Lower leg skin (tissue), 4 donors: ENCODE data around the gene RALGAPA2. TPM values are rescaled to one million over a fixed set of nuclear protein-coding genes. Genes with fewer than 3 reads are reported as not detected.

ENCODE experiments used
- DNase-seq, 2 donors: peaks; one replicate each; pipeline ENCODE4 v3.0.0-alpha.2; 2019; ENCODE audit warnings: low spot score in 2 of 2
- H3K4me3 ChIP-seq: fragments of 200-600 bp; sonication (generic); 2 replicates; pipeline ENCODE4 v1.5.1; 2017; ENCODE audit warnings: mild to moderate bottlenecking, low read depth; ENCODE audit not compliant: poor library complexity, severe bottlenecking
- CTCF ChIP-seq, 3 donors: fragments of 450-650 bp; IDR thresholded peaks; one replicate each; pipeline ENCODE4 v1.5.1; 2016; ENCODE audit warnings: antibody characterized with exemption in 3 of 3, mild to moderate bottlenecking in 3 of 3, moderate library complexity in 2 of 3
- POLR2A ChIP-seq, 2 donors: fragments of 450-650 bp; IDR thresholded peaks; one replicate each; pipeline ENCODE4 v1.6.1; 2016 to 2017; ENCODE audit warnings: antibody characterized with exemption in 2 of 2, mild to moderate bottlenecking in 1 of 2, moderate library complexity in 1 of 2
- WGBS, 2 donors: methylation state at CpG; one replicate each; pipeline ENCODE4 v1.1.5; 2018; 5-methylcytosine and 5-hydroxymethylcytosine counted together
- intact Hi-C: fragments of 100-400 bp; cut with DNase I; formaldehyde crosslinking; loops from one replicate; pipeline ENCODE4 v1.15.0; 2023; ENCODE audit warnings: low total_unique reads
- total RNA-seq, 4 donors: library from RNA; depleted of rRNA; stranded (reverse); fragments of >200 nt; gene quantifications; one replicate each; pipeline ENCODE4 v1.1.0, GENCODE V29; 2016

RALGAPA2 gene
- total RNA-seq, 4 donors from 2014 or later = 56.1 to 78.8 (median 60.8) TPM

DNA sequence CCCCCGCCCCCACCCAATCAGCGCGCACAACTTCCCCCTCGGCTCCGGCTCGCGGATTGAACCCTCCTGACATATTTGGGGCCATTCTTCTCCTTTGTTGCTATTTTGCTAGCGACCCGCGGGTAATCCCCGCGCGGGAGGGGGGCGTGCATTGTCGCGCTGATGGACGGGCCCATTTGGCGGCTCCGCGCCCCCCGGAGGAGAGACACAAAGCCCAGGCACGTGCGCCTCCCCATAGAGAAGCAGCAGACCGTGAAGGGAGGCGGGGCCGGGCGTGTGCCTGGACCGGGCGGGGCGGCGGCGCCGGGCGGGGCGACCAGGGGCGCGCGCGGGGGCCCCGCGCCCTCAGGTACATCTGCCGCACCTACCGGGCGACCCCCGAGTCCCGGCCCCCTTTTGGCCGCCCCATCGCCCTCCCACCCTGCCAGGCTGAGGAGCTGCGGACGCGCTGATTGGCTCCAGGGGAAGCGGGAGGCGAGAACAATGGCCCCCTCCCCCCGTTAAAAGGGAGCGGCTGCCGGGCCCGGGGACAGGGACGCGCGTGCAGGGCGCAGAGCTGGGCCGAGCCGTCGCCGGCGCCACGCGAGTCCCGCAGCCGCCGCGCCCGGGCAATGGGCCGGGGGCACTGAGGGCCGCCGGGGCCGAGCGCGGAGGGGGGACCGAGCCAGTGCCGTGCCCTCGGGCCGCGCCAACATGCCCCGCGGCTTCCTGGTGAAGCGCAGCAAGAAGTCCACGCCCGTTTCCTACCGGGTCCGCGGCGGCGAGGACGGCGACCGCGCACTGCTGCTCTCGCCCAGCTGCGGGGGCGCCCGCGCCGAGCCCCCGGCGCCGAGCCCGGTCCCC is 344.6 kb downstream of the RALGAPA2 start, which contains the start of gene INSM1:
Gene INSM1 (plus strand): TSS at position 530 of the 843 bp plus-strand sequence. CDS start 164 bp downstream, at position 694.
- intact Hi-C loops = loop anchor here (10.0 kb wide), 1 partner anchor 207 kb away; no protein-coding TSS in a partner anchor
- WGBS, 2 donors = 1 to 2% methylated on average over 20 to 52 of the region's 108 CpGs
- H3K4me3 ChIP-seq = peak within 1 kb of the TSS; percentile 15
- TF ChIP-seq POLR2A (IDR thresholded peaks at IDR 0.05) (no peak), CTCF (IDR thresholded peaks at IDR 0.05) (no peak)
- no peak for DNase-seq

DNA sequence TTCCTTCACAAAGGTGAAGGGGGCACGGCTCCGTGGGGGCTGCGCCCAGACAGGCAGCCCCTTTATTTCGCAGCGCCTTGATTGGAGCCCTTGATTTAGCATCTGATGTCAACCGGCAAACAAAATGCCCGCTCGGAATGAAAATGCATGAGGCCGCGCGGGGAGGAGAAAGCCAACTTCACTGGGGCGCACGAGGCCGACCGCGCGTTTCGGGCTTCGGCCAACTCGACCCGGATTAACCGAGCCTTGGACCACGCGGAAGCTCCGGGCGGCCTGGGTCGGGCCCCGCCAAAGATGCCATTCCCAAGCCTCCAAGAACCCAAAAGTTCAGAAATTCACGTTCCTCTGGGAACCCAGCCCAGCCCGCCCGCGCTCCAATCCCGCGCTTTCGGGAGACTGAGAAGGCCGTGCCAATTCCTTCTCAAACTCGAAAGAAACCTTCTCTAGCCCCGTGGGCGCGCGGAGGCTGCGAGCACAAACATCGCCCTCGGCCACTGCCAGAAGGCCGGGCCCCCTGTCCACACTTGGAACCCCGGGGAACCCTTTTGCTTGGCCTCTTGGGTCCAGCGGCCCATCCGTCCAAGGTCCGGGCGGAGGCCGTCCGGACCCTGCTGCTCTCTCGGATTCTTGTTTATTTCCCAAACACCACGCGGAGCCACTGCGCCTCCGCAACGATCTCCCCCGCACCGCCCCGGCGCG is 345.4 kb downstream of the RALGAPA2 start:
- TF ChIP-seq POLR2A (IDR thresholded peaks at IDR 0.05) (no peak), CTCF (IDR thresholded peaks at IDR 0.05) (no peak)

GRCh38 chr20:20366551-20366875 is 345.9 kb downstream of the RALGAPA2 start:
- intact Hi-C loops = loop anchor here (10.0 kb wide), 1 partner anchor 208 kb away; no protein-coding TSS in a partner anchor
- no peak for DNase-seq
- TF ChIP-seq POLR2A (IDR thresholded peaks at IDR 0.05) (no peak), CTCF (IDR thresholded peaks at IDR 0.05) (no peak)
- WGBS, 2 donors = 11 to 12% methylated on average over 12 to 14 of the region's 19 CpGs
- no peak overlapping the region for H3K4me3 ChIP-seq

More for the DNA sequence above, 345.4 kb downstream of the RALGAPA2 start:
- no peak for DNase-seq
- intact Hi-C loops = loop anchor here (10.0 kb wide), 1 partner anchor 208 kb away; no protein-coding TSS in a partner anchor
- WGBS, 2 donors = 1% methylated on average over 39 to 51 of the region's 63 CpGs
- no peak overlapping the region for H3K4me3 ChIP-seq

GRCh38 chr20:20365480-20366161 is 346.8 kb downstream of the RALGAPA2 start:
- WGBS, 2 donors = 13% methylated on average over 18 of the region's 18 CpGs
- intact Hi-C loops = loop anchor here (10.0 kb wide), 1 partner anchor 209 kb away; no protein-coding TSS in a partner anchor
- TF ChIP-seq POLR2A (IDR thresholded peaks at IDR 0.05) (no peak), CTCF (IDR thresholded peaks at IDR 0.05) (no peak)
- no peak for DNase-seq
- H3K4me3 ChIP-seq = no peak overlapping the region

GRCh38 chr20:20364593-20365479 is 347.6 kb downstream of the RALGAPA2 start:
- no peak for DNase-seq
- TF ChIP-seq CTCF (IDR thresholded peaks at IDR 0.05) (no peak), POLR2A (IDR thresholded peaks at IDR 0.05) (no peak)
- intact Hi-C loops = loop anchor here (10.0 kb wide), 1 partner anchor 210 kb away; no protein-coding TSS in a partner anchor
- H3K4me3 ChIP-seq = no peak overlapping the region
- WGBS, 2 donors = 6 to 10% methylated on average over 54 to 63 of the region's 70 CpGs
